ENCODE results near the gene RNF144A.

- no peak for TF ChIP-seq TAF1 (IDR thresholded peaks at IDR 0.05; ENCODE audit: borderline replicate concordance, insufficient read depth, low read length)
- no peak for TF ChIP-seq POLR2AphosphoS5 (IDR thresholded peaks at IDR 0.05; ENCODE audit: low read depth, low read length)
These were observed 46.5 kb downstream of the RNF144A start for GRCh38 chr2:6963727-6964126.
